Measurements from ENCODE around the gene RBM14.
"Not testable (repeated sequence)": the region's sequence is repeated elsewhere in the genome, so short reads cannot be mapped to it uniquely, and the experiment has no call there.

The RBM14 gene, protein sequence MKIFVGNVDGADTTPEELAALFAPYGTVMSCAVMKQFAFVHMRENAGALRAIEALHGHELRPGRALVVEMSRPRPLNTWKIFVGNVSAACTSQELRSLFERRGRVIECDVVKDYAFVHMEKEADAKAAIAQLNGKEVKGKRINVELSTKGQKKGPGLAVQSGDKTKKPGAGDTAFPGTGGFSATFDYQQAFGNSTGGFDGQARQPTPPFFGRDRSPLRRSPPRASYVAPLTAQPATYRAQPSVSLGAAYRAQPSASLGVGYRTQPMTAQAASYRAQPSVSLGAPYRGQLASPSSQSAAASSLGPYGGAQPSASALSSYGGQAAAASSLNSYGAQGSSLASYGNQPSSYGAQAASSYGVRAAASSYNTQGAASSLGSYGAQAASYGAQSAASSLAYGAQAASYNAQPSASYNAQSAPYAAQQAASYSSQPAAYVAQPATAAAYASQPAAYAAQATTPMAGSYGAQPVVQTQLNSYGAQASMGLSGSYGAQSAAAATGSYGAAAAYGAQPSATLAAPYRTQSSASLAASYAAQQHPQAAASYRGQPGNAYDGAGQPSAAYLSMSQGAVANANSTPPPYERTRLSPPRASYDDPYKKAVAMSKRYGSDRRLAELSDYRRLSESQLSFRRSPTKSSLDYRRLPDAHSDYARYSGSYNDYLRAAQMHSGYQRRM

DNA sequence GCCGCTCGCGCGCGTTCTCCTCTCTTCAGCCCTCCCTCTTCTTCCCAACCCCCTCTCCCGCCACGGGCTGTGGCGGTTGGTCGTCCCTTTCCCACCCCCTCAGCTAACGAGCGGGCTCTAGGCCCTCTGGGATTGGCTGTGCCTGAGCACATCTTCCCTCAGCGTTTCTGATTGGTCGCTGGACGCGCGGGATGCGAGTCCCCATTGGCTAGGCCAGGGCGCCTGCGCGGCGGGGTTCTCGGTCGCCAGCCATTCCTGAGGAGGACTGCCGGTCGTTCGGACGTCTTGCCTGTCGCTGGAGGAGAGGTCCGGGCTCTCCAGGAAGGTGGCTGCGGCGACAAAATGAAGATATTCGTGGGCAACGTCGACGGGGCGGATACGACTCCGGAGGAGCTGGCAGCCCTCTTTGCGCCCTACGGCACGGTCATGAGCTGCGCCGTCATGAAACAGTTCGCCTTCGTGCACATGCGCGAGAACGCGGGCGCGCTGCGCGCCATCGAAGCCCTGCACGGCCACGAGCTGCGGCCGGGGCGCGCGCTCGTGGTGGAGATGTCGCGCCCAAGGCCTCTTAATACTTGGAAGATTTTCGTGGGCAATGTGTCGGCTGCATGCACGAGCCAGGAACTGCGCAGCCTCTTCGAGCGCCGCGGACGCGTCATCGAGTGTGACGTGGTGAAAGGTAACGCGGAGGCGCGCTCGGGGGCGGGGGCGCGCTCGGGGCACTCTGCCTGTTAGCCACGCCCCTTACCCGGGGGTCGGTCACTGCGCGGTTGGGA lies at the start of gene RBM14:
Gene RBM14, plus strand, starts transcription at position 252 of the 776 bp plus-strand sequence. Its CDS starts 91 bp downstream, at position 343.
- DNase-seq (ENCODE audit: low read depth): peak; percentile 98

DNA sequence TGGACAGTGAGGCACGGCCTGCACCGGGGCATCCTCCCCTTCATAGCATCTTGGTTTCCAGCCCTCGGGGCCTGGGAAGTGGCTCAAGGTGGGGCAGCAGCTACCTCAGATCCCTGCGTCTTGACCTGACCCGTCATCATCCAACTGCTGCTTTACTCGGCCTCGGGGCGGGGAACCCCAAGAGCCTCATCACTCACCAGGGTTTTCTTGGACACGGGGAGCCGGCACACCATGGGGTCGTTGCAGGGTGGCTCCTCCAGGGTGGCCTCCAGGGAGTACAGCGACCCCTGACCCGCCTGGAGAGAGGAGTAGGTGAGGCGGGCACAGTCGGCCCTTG lies 48.7 kb upstream of the RBM14 start:
- DNase-seq (ENCODE audit: low read depth): no peak

GRCh38 chr11:66568124-66568916 lies 48.1 kb upstream of the RBM14 start, which contains the start of gene CTSF:
Gene CTSF (minus strand): TSS chr11:66568606. CDS start chr11:66568486, 120 bp downstream.
- DNase-seq (ENCODE audit: low read depth): peak; percentile 46

DNA sequence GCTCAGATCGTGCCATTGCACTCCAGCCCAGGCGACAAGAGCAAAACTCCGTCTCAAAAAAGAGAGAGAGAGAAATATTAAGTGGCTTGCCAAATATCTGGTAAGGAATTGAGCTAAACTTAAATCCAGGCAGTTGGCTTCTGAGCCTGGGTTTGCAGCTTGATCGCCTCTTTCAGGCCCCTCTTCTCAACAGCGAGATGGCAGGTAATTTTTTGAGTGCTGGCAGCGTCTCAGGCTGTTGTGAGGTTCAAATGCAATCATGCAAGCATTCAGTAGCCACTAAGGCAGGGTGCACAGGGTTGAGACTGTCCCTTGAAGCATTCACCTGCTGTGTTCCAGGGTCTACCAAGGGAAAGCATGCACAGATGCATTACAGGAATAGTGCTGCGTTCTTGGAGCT lies 47.4 kb upstream of the RBM14 start:
- no peak for DNase-seq (ENCODE audit: low read depth)

DNA sequence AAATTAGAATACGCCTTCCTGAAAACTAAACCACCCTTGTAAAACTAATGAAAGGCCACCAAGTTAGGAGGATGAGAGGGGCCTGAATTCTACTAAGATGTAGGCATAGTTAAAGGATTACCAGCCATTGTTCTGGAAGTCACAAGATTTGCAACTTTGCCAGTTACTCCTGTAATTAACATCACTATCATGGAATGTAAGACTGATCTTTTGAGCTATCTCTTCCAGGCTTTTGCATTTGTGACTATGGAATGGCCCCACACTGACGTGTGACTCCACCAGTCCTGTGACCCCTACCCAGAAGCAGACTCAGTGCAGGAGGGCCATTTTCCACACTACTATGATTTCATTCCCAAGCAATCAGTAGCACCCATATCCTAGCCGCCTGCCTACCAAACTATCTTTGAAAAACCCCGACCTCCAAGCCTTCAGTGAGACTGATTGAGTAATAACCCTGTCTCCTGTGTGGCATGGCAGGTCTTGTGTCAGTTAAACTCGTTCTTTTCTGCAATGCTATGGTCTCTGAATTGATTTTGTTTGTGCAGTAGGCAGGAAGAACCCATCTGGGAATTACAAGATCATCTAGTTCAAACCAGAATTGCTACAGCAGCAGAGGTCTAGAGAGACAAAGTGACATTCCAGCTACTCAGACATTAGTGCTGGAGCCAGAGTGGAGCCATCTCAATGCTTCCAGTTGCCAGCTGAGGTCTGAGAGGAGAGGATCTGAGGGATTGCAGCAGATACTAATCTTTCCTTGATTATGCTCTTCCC lies 46.2 kb upstream of the RBM14 start:
- no peak for DNase-seq (ENCODE audit: low read depth)

DNA sequence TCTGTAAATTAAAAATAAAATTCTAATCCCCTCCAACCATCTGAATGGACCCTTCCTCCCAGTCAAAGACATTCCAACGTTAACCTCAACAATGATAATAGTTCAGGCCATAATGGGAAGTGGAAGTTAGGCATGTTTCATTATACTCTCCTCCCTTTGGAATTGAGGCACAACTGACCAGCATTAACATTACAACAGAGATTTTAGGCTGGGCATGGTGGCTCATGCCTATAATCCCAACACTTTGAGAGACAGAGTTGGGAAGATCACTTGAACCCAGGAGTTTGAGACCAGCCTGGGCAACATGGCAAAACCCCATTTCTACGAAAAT lies 45.6 kb upstream of the RBM14 start:
- DNase-seq (ENCODE audit: low read depth): no peak

DNA sequence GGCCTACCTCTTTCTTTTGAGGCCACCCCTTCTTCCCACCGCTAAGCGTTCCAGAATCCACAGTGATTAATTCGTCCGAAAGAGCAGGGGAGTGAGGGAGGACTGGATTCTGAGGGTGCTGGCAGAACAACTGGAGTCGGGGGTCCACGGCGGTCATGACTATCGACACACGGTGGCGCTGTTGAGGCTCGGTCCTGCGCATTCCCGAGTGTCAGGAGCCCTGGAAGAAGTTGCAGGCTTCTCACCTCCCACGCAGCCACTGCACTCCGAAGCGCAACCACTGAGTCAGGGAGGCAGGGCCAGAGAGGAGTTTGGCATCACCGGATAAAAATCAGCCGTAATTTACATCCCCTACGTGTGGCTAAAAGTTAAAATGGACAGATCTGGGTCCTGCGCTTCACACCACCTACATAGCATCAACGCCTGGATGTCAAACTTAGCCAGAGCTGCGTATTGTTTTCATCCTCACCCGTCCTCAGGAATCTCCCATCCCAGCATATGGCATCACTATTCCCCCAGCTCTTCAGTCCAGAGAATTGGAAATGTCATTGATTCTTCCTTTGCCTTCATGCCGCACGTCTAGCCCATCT lies 37.3 kb upstream of the RBM14 start:
- DNase-seq (ENCODE audit: low read depth): peak; percentile 41

DNA sequence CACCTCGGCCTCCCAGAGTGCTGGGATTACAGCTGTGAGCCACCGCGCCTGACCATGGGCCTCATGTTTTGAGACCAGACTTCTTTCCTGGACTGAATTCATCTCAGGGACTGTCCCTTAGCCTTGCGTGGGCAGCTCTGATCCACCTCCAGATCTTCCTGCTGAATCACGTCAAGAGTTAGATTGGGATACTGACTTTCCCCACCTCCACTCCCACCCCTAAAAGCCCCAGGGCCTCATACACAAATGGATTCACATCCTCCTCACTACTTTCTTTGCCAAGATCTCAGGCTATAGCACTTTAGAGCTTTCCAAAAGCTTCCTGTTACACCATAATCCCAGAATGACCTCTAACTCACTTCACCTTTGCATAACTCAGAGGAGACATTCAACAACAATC lies 35.6 kb upstream of the RBM14 start:
- no peak for DNase-seq (ENCODE audit: low read depth)

- DNase-seq (ENCODE audit: low read depth): no peak
Measured at GRCh38 chr11:66581261-66581660, 35.2 kb upstream of the RBM14 start.

DNA sequence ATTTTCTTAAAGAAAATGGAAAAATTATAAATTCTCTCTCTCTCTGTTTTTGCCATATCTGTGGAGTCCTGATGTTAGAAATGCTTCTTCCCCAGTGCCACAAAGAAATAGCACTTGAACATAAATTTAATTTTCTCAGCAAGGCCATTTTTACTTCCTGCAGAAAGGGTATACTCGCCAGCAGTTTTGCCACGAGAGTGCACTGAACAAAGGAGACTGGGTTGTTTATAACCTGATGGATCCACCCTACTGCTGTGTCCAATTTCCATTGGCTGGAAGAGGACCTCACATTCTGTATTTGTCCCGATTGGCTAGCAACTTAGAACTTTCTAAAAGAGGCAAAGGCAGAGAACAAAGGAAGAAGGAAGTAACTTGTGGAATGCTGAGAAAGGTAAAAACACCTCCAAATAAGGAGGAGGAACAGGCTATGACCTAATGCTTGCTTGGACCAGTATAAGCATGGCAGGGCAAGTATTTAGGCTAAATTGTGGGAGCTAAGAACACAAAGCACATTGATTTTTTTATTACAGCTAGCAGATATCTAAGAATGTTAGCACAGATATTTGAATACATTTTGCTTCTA lies 33.8 kb upstream of the RBM14 start:
- not testable (repeated sequence) for DNase-seq (ENCODE audit: low read depth)

GRCh38 chr11:66585447-66585846 lies 31.0 kb upstream of the RBM14 start:
- not testable (repeated sequence) for DNase-seq (ENCODE audit: low read depth)

- no peak for DNase-seq (ENCODE audit: low read depth)
Measured at GRCh38 chr11:66586136-66586535, 30.3 kb upstream of the RBM14 start.

DNA sequence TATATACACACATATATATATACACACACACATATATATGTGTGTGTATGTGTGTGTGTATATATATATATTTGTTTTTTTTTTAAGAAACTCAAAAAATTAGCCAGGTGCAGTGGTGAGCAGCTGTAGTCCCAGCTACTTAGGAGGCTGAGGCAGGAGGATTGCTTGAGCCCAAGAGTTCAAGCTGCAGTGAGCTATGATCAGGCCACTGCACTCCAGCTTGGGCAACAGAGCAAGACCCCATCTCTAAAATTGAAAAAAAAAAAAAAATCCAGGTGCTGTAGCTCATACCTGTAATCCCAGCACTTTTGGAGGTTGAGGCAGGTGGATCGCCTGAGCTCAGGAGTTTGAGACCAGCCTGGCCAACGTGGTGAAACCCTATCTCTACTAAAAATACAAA lies 27.1 kb upstream of the RBM14 start:
- not testable (repeated sequence) for DNase-seq (ENCODE audit: low read depth)

DNA sequence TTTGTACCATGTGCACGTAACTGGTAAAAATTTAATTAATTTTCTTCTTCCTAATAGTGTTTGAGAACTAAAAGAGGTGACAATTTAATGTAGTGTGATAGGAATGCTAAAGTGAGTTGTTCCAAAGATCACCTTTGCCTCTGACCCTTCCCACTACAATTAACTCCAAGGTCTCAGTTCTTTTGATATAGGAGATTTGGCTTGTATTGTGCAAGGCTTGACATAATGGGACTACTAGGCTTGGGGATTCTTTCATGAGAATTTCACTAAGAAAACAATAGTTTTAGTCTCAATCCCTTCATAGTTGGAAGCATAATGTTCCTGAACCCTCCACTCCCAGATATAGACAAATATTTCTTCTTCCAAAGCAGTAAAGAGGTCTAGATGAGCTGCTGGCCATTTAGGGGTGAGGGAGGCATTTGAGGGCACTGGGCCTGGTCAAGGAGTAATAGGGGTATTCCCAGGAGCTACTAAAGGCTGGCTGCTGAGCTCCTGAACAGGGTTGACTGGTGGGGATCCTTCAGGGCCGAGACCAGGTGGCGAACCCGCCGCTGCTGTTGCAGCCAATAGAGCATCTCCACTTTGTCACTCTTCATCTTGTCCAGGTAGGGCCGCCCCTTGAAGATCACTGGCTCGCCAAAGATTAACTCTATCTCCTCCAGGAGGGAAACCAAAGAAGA lies 26.3 kb upstream of the RBM14 start:
- DNase-seq (ENCODE audit: low read depth): no peak

- DNase-seq (ENCODE audit: low read depth): no peak
Measured at GRCh38 chr11:66591175-66591574, 25.3 kb upstream of the RBM14 start.

GRCh38 chr11:66592457-66593302 lies 23.8 kb upstream of the RBM14 start, which contains the start of the genes CCDC87 and CCS:
Gene CCDC87 (minus strand): TSS chr11:66593063. CDS start chr11:66593015, 48 bp downstream.
Gene CCS (plus strand): TSS chr11:66593185. CDS start chr11:66593262, 77 bp downstream.
- peak; percentile 98 for DNase-seq (ENCODE audit: low read depth)

GRCh38 chr11:66593303-66593635 lies 23.2 kb upstream of the RBM14 start:
- DNase-seq (ENCODE audit: low read depth): no peak

- no peak for DNase-seq (ENCODE audit: low read depth)
Measured at GRCh38 chr11:66593650-66594049, 22.8 kb upstream of the RBM14 start.

Data from T-helper 22 cell (primary cell).